Ovary (tissue), 3 donors: ENCODE data around the gene PIGK.

Experiments used
- CTCF ChIP-seq, 3 donors: fragments of 450-650 bp in 2 of 3; fragments of 200-600 bp in 1 of 3; IDR thresholded peaks; one replicate each; pipeline versions ENCODE4 v1.5.1 to v1.8.0; 2016 to 2022; ENCODE audit warnings: antibody characterized with exemption in 3 of 3, mild to moderate bottlenecking in 1 of 3
- EP300 ChIP-seq: sonication (generic); formaldehyde crosslinking; IDR thresholded peaks from one replicate; pipeline ENCODE4 v1.6.1; 2017; ENCODE audit warnings: antibody characterized with exemption
- POLR2A ChIP-seq: fragments of 450-650 bp; IDR thresholded peaks from one replicate; pipeline ENCODE4 v1.6.1; 2017; ENCODE audit warnings: antibody characterized with exemption, mild to moderate bottlenecking, moderate library complexity
- donor health status: DM: no; HTN: no; CAD: no.

- TF ChIP-seq CTCF (IDR thresholded peaks at IDR 0.05), result no peak
- no peak for TF ChIP-seq EP300
- TF ChIP-seq POLR2A, result no peak
These were observed 54.7 kb downstream of the PIGK start for GRCh38 chr1:77164434-77164944.
